ENCODE results near the gene PABPC3. TPM values are rescaled to one million over a fixed set of nuclear protein-coding genes. Genes with fewer than 3 reads are reported as not detected.

Gene PABPC3
- total RNA-seq (2014; rRNA removed; shearing (Covaris generic); ENCODE audit: low replicate concordance), result not detected in 2 replicates

DNA sequence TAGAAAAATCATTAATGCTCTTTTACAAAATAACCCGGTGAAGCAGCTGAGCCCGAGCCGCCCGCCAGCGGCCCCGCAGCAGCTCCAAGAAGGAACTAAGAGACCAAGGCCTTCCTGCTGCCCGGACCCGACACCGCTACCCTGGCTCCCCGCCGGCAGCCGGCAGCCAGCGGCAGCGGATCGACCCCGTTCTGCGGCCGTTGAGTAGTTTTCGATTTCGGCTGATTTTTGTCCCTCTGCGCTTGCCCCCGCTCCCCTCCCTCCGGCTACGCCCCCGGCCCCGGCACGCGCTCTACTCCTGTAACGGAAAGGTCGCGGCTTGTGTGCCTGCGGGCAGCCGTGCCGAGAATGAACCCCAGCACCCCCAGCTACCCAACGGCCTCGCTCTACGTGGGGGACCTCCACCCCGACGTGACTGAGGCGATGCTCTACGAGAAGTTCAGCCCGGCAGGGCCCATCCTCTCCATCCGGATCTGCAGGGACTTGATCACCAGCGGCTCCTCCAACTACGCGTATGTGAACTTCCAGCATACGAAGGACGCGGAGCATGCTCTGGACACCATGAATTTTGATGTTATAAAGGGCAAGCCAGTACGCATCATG is at the start of gene PABPC3:
TSS of gene PABPC3 (plus strand) at position 286 of the 603 bp plus-strand sequence. CDS start at position 349, 63 bp downstream.
- DNase-seq (ENCODE audit: low read depth), result no peak
- in situ Hi-C loops (cut with HindIII; ENCODE audit: low pct_unique_long_range_greater_than_20kb, low sequenced_read_pairs), result no loop called here

DNA sequence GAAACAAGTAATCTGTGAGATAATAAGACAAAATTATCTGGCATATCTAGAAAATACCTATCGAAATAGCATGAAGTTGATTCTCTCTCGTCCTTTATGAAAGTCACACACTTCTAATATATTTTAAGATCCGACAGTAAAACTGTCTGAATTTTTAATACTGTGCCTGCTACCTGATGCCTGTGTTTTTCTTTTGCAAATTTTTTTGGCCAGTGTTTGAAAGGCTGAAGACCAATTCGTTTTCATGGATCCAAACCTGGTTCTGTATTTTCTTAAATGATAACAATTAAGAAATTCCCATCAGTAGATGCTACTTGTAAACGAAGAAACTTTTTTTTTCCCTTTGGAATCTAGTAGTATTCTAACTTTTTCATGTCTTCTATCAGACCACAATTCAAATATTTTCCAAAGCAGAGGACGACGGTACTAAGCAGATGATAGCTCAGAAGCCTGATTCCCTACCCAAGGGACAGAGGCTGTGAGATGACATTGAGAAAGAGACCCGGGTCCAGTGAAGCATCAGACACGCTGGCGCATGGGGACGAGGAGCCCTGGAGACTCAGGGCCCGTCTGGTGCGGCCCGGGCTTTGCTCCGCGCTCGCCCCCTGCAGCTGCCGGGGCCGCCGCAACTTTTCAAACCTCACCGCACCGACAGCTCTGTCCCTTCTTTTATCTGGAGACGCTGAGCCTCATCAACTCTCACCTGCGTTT is 49.5 kb upstream of the PABPC3 start:
- DNase-seq (ENCODE audit: low read depth), result no peak
- in situ Hi-C loops (cut with HindIII; ENCODE audit: low pct_unique_long_range_greater_than_20kb, low sequenced_read_pairs), result no loop called here

DNA sequence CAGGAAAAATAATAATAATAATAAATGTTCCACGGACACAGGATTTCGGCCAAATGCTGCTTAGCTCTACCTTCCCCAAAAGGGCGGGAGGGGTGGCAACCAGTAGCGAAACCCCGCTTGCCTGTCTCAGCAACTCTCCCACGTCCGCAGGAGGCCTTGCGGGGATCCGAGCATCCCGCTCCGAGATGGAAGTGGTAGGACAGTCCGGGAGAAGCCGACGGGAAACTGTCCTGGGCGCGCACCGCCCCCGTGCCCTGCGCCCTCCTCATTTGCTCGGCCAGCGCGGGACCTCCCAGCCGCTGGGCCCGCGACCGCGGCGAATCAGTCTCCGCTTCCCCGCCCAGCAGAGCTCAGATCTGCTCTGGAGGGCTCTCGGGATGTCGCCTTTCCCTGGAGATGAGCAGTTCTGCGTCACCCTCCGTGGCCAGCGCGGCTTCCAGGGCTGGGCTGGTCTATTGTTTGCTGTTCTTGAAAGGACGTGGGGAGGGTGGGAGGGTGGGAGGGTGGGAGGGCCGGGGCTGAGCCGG is 48.9 kb upstream of the PABPC3 start:
- in situ Hi-C loops (cut with HindIII; ENCODE audit: low pct_unique_long_range_greater_than_20kb, low sequenced_read_pairs), result no loop called here
- DNase-seq (ENCODE audit: low read depth), result peak; percentile 69

DNA sequence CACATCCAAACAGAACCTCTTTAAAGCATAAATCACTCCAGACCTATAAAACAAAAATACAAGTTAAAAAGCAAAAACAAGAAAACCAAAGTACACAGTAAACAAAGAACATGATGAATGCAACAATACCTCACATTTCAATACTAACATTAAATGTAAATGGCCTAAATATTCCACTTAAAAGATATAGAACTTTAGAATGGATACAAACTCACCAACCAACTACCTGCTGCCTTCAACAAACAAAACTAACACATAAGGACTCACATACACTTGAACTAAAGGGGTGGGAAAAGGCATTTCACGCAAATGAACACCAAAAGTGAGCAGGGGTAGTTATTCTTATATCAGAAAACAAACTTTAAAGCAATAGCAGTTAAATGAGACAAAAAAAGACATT is 44.9 kb upstream of the PABPC3 start:
- DNase-seq (ENCODE audit: low read depth), result no peak

DNA sequence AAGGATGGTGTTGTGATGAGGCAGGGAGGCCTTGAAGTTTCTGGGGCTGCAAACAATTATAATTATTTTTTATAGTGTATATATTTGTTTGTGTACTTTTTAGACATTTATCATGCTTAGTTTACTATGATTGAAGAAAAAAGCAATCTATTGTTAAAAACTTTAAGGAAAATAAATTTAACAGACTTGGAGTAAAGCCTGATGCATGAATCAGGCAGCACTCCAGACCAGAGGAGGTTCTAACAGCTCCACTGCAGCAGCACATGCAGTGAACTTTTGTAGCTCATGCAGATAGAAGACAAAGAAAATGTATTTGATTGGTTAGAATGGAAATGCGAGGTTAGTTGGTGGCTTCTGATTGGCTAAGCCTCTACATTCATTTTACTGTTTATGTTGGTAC is 36.8 kb upstream of the PABPC3 start:
- no peak for DNase-seq (ENCODE audit: low read depth)
- in situ Hi-C loops (cut with HindIII; ENCODE audit: low pct_unique_long_range_greater_than_20kb, low sequenced_read_pairs), result no loop called here

More for the DNA sequence above, 44.9 kb upstream of the PABPC3 start:
- in situ Hi-C loops (cut with HindIII; ENCODE audit: low pct_unique_long_range_greater_than_20kb, low sequenced_read_pairs), result no loop called here

DNA sequence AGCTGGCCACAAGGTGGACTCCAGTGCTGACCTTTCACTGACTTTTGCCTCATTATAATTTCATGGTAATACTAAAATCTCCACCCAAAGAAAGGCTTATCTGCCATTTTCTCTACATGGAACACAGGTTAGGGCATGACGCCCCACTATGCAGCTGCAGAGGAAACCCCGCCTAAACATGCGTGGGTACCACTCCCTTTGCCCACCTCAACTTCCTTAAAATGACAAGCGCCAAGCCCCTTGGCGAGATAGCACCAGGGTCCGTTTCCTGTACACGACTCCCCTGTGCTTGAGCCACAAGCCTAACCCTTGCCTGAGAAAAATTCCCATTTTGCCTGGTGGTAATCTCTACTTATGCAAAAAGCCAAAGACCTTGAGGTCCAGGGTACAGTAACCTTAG is 36.0 kb upstream of the PABPC3 start:
- no peak for DNase-seq (ENCODE audit: low read depth)
- in situ Hi-C loops (cut with HindIII; ENCODE audit: low pct_unique_long_range_greater_than_20kb, low sequenced_read_pairs), result no loop called here

DNA sequence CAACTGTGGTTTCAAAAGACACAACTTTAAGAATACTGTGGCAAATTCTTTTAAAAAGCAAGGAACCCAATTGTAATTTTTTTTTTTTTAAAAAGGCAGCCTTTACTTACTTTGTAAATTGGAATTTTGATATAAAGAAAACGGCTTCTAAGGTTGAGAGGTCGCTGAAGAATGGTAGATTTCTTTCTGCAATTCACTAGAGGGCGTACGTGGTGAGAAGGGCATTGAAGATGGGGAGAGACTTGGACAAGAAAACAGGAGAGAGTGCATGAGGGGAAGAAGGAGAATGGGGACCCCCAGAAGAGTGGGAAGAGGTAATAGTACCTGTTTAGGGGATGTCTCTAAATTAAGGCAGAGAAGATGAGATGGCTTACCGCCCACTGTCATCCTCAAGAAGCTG is 33.5 kb upstream of the PABPC3 start:
- in situ Hi-C loops (cut with HindIII; ENCODE audit: low pct_unique_long_range_greater_than_20kb, low sequenced_read_pairs), result no loop called here
- DNase-seq (ENCODE audit: low read depth), result no peak

DNA sequence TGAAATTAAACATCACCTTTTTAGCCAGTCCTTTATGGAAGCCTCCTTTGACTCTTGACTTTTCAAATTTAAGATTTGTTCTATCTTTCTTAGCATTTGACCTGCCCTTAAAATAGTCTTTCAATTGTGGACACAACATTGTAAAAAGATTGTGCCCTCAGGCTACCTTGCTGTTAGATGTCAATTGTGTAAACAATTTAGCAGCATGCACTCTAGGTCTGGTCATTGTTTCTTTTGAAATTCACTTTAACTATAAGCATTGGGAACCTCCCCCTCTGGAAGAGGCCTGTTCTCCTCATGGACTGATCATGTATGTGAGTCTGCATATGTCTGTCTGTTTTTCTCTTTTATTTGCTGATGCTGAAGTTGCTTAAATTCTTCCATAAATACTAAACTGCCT is 31.5 kb upstream of the PABPC3 start:
- DNase-seq (ENCODE audit: low read depth), result no peak
- in situ Hi-C loops (cut with HindIII; ENCODE audit: low pct_unique_long_range_greater_than_20kb, low sequenced_read_pairs), result no loop called here

DNA sequence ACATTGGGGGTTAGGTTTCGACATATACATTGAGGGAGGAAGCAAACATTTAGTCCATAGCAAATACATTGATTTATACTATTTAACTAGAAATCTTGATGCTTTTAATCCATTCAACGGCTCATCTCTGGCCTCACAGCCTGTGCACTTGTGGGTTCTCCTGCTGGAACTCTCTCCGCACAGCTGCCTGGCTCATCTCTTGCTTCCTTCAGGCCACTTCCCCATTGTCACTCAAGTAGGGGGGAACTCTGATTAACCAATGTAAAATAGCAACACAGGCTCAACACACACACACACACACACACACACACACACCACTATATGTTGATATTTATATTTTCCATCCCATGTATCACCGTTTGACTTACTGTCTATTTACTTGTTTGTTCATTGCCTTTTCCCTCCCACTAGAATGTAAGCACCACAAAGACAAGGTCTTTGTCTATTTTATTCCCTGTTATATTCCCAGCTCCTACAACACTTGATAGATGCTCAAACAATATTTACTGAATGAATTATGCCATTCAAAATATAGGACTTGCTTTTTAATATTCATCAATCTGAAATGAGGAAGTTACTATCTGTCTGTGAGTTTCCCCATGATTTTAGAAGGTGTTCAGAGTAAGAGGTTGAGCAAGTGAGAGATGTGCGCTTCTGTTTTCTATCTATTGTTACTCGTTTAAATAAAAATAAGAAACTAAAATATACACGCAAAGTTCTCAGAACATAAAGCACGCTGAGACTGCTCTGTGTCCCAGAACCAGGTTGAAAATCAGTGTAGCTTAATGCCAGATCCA is 29.8 kb upstream of the PABPC3 start:
- in situ Hi-C loops (cut with HindIII; ENCODE audit: low pct_unique_long_range_greater_than_20kb, low sequenced_read_pairs), result no loop called here

DNA sequence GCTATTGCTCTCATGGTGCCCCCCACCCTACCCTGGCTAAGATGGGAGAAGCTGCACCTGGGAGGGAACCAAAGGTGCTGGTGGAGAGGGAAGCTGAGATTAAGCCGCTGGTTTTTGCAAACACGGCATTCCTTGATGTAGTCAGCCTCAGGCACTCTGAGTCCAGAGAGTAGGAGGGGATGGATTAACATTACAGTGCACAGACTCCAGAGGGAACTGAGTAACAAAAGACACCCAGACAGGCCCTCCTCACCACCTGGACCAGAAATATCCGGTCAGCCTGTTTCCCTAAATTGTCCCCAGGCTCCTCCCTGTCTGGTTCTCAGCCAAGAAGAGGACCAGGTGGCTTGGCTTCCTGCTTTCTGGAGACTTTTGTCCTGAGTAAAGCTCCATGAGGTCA is 28.9 kb upstream of the PABPC3 start:
- in situ Hi-C loops (cut with HindIII; ENCODE audit: low pct_unique_long_range_greater_than_20kb, low sequenced_read_pairs), result no loop called here
- DNase-seq (ENCODE audit: low read depth), result no peak

More for the DNA sequence above, 29.8 kb upstream of the PABPC3 start:
- DNase-seq (ENCODE audit: low read depth), result no peak

DNA sequence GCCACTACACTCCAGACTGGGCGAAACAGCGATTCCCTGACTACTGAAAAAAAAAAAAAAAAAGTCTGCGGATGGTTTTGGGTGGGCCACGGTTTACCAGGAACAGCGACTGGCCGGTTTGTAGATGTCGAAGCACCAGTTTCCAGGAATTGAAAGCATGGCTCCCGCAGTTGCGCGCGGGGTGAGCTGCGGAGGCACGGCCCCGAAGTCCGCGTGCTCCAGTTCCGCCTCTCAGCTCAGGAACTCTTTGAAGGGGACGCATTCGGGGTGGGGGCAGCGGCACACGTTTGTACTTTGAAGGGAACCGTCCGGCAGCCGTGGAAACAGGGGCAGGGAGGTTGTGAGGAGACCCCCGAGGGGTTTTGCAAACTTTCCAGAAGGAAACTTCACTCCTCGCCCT is 27.1 kb upstream of the PABPC3 start:
- no peak for DNase-seq (ENCODE audit: low read depth)
- in situ Hi-C loops (cut with HindIII; ENCODE audit: low pct_unique_long_range_greater_than_20kb, low sequenced_read_pairs), result no loop called here

DNA sequence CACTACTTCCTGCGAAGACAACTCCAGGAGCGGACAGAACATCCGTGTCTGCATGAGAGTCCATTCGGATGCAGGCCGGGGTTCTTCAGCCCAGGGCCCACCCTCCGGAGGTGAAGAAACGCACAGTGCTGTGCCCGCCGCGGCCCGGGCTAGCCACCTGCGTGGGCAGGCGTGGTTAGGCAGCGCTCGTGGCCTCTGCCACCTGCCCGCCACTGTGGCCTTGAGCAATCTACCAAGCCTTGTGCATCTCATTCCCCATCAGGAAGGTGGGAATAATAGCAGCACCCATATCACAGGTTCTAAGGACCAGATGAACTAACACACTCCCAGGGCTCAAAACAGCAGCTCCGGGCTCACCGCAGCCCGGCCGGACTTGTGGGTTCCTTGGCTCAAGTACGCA is 26.7 kb upstream of the PABPC3 start:
- in situ Hi-C loops (cut with HindIII; ENCODE audit: low pct_unique_long_range_greater_than_20kb, low sequenced_read_pairs), result no loop called here
- no peak for DNase-seq (ENCODE audit: low read depth)

DNA sequence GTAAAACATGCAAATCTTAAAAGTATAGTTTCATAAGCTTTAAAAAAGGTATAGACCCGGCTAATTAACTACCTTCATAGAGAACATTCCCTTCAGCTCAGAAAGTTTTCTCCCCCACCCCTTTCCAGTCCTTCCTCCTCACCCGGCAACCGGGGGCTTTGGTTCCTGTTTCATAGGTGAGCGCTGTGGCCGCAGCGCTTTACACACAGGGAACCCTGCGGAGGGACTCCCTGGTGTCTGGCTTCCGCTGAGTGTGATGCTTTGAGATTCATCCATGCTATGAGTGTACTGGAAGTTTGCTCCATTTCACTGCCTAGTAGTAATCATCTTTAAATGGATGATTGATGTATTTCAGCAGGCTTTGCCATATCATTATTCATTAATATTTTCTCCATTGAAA is 26.0 kb upstream of the PABPC3 start:
- in situ Hi-C loops (cut with HindIII; ENCODE audit: low pct_unique_long_range_greater_than_20kb, low sequenced_read_pairs), result no loop called here
- no peak for DNase-seq (ENCODE audit: low read depth)

DNA sequence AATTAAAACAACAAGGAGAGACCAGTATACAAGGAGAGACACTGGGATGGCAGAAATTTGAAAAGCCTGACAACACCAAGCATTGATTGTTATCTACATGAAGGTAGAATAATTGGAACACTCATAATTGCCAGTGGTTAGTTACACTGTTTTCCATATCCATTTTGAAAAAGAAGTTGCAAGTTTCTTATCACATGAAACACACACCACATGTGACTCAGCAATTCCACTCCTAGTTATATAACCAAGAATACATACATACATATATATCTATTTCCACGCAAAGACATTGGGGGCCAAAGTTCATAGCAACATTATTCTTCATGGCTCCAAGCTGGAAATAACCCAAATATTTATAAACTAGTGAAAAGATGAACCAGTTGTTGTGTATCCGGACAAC is 15.2 kb upstream of the PABPC3 start:
- DNase-seq (ENCODE audit: low read depth), result no peak
- in situ Hi-C loops (cut with HindIII; ENCODE audit: low pct_unique_long_range_greater_than_20kb, low sequenced_read_pairs), result no loop called here

DNA sequence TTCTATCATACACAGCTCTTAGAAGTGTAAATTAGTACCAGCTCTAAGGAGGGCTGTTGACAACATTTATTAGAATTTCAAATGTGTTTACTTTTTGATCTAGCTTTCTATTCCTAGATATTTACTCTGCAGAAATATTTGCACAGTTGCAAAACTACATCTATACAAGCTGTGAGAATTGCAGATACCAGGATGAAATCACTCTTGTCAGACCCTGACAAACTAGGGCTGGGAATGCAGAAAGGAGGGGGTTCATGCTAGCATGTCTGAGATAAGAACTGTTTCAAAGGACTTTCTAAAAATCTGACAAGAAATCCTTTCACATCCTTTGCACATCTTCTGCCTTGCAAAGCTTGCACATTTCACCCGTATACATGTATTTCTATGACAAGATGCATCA is 11.8 kb upstream of the PABPC3 start:
- no peak for DNase-seq (ENCODE audit: low read depth)

DNA sequence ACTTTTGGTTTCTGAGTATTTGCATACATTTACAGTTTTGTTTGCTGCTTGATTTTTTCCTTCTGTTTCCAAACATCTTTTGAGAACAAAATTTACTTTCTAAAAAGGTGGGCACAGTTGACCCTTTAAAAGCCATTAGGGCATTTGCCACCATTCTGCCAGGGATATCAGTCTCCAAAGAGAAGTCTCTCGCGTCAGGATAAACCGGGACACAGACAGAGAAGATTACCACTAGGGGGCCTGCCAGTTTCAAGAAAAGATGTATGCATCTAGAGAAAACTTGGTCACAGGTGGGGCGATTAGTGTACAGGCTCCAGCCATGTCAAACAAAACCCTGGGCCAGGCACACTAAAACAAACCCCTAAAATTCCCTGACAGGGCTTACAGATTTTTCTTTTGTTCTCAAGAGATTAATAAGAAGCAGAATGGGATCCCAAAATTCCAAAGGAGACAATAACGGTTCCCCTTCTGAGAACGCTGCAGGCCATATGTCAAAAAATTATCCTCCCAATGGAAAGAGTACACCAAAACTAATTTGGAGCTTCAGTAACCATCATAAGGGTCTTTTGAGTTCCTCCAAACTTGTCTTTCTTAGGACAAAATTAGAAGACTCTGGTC is 10.7 kb upstream of the PABPC3 start:
- in situ Hi-C loops (cut with HindIII; ENCODE audit: low pct_unique_long_range_greater_than_20kb, low sequenced_read_pairs), result no loop called here
- peak; percentile 30 for DNase-seq (ENCODE audit: low read depth)

More for the DNA sequence above, 11.8 kb upstream of the PABPC3 start:
- in situ Hi-C loops (cut with HindIII; ENCODE audit: low pct_unique_long_range_greater_than_20kb, low sequenced_read_pairs), result no loop called here

DNA sequence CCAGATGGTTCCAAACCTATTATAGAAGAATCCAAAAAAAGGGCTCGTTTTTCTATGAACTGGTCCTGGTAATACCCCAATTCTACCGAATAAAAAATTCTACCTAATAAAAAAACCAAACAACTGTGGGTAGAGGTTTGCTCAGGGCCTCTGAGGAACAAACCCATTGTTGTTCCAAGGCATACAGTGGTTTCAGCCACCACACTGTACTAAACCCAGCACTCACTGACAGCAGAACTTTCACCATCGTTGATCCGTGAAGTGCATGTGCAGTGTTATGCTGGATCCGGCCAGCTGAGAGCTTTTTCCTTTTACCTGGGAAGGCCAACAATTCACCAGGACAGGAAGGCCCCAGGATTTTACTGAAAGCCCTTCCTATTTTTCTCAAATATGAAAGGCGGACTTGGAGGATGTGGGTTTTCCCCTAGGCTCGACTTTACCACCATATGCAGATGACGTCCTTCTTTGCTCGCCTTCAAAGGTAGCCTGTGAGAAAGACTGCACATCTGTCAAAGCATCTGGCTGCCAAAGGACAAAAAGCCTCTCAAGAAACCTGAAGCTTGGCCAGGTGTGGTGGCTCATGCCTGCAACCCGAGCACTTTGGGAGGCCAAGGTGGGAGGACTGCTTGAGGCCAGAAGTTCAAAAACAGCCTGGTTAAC is 7.2 kb upstream of the PABPC3 start:
- in situ Hi-C loops (cut with HindIII; ENCODE audit: low pct_unique_long_range_greater_than_20kb, low sequenced_read_pairs), result no loop called here

DNA sequence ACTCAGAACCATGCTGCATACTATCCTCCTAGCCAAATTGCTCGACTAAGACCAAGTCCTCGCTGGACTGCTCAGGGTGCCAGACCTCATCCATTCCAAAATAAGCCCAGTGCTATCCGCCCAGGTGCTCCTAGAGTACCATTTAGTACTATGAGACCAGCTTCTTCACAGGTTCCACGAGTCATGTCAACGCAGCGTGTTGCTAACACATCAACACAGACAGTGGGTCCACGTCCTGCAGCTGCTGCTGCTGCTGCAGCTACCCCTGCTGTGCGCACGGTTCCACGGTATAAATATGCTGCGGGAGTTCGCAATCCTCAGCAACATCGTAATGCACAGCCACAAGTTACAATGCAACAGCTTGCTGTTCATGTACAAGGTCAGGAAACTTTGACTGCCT is 1.5 kb downstream of the PABPC3 start:
- in situ Hi-C loops (cut with HindIII; ENCODE audit: low pct_unique_long_range_greater_than_20kb, low sequenced_read_pairs), result no loop called here
- DNase-seq (ENCODE audit: low read depth), result no peak

More for the DNA sequence above, 7.2 kb upstream of the PABPC3 start:
- DNase-seq (ENCODE audit: low read depth), result no peak
